HG03558 (cell line): ENCODE measurements around the gene CHCHD6.

ENCODE experiments used
- ATAC-seq: cut with Tn5 transposase; IDR thresholded peaks from one replicate; pipeline ENCODE4 v1.9.1; 2021; ENCODE audit warnings: moderate number of reproducible peaks; ENCODE audit not compliant: unreplicated experiment; ENCODE audit errors: extremely low read depth

The CHCHD6 gene

DNA sequence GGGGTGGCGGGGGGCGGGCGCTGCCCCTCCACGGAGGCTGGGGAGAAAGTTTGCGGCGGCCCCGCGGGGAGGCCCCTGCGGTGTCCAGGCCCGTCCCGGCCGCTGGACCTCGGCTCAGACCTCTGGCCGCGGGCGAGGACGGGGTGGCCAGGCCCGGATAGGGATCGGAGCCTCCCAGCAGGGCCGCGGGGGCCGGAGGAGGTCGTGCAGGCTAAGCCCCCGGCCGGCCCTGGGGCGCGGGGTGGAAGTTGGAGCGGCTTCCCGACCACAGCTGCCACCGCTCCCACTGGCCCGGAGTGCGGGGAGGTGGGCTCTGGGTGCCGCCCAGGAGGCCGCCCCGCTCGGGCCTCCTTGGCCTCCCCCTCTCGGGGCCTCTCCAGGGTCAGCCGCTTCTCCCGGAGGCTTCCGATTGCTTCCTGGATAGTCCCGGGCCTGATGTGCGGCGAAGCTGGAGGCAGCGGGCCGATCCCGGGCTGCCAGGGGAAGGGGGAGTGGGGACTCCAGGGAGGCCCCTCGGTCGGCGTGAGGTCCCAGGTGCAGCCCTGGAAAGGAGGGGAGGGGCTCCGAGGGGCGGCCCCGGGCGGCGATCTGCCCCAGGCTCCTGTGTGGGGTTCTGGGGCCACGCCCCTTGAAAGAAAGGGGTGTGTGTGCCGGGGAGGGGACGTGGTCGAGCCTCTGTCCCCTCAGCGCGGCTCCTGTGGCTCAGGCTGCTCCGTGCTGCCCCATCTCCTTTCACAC, 279.8 kb downstream of the CHCHD6 start:
- ATAC-seq, result no peak

DNA sequence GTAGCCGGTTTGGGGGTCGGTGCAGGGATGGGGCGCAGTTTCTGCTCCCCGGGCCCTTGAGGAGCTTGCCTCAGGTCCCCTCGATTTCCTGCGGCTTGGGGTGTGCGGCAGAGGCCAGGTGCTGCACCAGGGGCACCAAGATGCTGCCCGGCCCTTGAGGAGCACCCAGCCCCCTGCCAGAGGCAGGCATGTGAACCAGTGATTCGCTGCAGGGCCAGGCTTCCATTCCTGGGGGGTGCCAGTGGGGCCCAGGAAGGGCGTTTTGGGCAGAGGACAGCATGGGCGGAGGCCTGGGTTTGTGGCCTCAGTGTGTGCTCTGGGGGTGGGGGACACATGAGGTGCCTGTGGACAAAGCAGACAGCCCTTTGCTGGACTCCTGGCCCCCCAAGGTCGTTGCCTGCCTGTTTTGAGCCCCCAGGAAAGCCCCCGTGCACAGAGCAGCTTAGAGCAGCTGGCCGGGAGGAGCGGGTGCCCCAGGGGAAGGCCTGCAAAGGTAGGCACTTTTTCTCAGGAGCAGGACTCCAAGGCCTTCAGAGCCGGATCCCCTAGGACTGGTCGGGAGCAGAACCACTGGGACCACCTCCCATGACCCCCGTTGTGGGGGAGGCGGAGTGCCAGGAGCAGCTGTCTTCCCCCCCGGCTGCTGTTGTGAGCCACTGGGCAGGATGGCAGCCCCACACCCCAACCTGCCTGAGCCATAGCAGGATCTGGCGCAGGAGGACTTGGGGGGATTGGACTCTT, 280.5 kb downstream of the CHCHD6 start:
- no peak for ATAC-seq

- ATAC-seq, result no peak
Measured at GRCh38 chr3:126985132-126985985, 281.3 kb downstream of the CHCHD6 start.

DNA sequence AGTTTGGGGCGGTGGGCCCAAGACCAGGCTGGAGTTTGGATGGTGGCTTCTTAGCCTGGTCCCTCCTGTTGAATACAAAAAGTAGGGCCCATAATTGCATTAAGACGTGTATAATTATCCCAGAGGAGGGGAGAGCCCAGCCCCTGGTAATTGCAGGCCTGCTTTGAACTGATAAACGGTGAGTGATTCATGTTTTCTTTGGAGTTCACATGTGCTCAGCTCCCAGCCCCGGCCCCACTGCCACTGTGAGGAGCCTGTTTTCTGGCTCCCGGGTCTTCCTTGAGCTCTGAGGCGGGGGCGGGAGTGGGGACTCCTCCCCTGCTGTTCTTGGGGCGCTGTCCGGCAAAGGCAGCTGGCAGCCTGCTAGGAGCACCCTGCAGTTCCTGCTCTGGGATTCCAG, 282.0 kb downstream of the CHCHD6 start:
- ATAC-seq, result no peak

DNA sequence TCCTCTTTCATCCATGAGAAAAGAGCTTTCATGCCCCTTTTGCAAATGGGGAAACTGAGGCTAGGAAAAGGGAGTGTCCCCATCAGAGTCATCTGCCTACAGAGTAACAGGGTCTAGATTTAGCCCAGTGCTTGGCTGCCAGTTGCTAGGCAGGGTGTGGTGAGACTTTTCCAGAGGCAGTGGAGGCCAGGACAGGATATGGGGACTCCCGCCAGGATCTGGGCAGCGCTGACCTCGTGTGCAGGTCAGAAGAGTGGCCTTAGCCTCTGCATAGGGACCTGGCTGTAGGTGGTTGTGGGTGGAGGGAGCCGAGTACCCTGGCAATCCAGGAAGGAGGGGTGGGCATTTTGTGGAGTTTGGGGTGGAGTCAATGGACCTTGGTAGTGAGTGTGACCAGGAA, 283.1 kb downstream of the CHCHD6 start:
- ATAC-seq, result no peak

GRCh38 chr3:126987596-126987995, 283.6 kb downstream of the CHCHD6 start:
- no peak for ATAC-seq

GRCh38 chr3:126988451-126989021, 284.5 kb downstream of the CHCHD6 start:
- no peak for ATAC-seq

DNA sequence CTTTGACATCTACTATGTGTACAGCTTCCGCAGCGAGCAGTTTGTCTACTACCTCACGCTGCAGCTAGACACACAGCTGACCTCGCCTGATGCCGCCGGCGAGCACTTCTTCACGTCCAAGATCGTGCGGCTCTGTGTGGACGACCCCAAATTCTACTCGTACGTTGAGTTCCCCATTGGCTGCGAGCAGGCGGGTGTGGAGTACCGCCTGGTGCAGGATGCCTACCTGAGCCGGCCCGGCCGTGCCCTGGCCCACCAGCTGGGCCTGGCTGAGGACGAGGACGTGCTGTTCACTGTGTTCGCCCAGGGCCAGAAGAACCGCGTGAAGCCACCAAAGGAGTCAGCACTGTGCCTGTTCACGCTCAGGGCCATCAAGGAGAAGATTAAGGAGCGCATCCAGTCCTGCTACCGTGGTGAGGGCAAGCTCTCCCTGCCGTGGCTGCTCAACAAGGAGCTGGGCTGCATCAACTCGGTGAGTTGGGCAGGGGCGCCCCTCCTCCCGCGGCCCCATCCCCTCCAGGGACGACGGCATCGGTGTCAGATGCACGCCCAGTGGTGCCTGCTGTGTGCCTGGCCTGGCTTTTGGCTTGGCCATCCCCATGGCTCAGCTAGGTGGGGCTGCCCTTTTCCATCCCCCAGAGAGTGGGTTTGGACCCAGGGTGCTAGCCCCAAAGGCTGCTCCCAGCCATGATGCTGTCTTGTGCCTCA, 285.4 kb downstream of the CHCHD6 start:
- no peak for ATAC-seq

DNA sequence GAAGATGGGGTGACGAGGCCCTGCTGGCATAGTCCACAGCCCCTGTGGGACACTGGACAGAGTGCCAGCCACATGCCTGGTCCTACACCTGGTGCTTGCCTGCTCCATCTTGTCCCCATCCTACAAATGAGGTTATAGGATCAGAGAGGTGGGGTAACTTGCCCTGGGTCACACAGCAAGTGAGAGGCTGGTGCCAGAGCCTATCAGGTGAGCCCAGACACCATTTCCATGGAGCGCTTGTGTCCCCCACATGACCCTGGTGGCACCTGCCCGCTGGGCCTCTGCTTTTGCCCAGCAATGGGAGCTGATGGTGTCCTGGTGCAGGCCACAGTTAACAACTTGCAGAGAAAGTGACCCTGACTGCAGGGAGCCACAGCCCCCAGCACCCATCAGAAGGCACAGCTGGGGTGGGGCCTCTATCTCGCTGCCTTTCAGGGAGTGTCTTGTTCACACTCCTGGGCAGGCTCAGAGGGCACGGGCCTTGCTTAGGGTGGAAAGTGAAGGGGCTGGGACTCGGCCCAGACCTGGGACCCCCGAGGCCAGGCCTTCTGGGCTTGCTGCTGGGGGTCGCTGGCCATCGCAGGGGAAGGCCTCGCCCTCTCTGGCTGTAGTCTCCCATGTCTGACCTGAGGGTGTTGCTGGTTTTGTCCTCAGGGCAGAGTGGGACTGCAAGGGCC, 286.1 kb downstream of the CHCHD6 start:
- no peak for ATAC-seq

- ATAC-seq, result no peak
Measured at GRCh38 chr3:126990890-126991289, 286.9 kb downstream of the CHCHD6 start.

DNA sequence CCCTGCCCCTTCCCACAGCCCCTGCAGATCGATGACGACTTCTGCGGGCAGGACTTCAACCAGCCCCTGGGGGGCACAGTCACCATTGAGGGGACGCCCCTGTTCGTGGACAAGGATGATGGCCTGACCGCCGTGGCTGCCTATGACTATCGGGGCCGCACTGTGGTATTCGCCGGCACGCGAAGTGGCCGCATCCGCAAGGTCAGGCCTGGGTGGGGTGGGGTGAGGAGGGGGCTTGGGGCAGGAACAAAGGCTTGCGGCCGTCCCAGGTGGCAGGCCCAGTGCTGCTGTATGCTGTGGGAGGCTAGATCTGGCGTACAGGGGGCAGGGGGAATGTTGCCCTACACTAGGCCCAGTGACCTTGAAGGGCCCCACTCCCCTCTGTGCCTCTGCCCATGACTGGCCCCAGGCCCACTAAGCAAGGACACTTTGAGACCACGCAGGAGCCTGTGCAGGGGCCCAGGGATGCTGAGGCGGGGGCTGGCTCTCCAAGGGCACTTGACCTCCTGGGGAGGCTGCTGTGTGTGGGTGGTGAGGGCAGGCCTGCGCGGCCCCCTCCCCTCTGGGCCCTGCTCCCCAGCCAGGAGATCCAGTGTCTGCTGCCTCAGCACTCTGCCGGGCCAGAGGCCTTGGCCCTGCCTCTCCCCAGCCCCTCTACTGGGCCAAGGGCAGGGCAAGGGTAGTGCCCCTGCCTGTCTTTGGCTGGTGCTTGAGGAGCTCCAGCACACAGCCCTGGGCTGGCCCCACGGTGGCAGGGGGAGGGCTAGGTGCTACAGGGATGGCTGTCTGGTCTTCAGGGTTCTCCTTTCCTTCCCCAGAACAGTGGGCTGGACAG, 287.5 kb downstream of the CHCHD6 start:
- no peak for ATAC-seq

GRCh38 chr3:126992216-126992615, 288.2 kb downstream of the CHCHD6 start:
- no peak for ATAC-seq

DNA sequence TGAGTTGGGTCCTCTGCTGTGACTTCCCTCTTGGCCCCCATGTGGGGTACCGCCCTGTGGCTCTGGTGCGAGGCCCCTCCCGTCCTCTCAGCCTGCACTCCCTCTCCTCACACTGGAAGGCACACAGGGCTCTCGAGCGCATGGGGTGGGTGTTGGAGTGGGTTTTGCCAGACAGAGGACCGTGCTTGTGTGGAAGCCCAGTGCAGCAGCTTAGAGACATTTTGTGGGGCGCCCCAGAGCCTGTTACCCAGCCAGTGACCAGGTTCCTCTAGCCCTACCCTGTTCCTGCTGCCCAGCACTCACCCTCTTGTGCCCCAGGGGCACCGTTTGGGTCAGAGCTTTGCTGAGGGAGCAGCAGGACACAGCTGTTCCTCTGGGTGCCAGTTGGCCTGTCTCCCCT, 288.7 kb downstream of the CHCHD6 start:
- ATAC-seq, result no peak

- no peak for ATAC-seq
Measured at GRCh38 chr3:126993436-126993835, 289.4 kb downstream of the CHCHD6 start.

- no peak for ATAC-seq
Measured at GRCh38 chr3:126994661-126995245, 290.7 kb downstream of the CHCHD6 start.

DNA sequence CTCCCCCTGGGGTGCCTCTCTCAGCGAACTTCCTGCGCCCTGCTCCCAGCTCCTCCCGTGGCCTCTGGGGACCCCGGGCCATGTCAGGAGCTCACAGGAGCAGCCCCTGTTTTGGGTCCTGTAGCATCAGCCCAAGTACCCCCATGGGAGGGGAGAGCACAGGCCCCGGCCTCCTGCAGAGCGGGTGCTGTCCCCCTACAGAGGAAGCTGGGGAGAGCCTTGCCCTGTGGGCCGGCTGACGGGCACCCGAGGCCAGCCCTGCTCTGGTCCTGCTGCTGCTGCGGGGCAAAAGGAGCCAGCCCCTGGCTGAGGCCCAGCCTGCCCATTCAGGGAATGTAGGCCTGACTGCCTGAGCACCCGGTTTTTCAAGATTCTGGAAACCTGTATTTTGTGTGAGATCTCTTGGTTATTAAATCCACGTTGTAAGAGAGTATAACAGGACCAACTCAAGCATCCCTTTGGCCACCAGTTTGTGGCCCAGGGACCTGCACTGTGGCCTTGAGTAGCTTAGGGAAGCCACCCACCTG, 291.3 kb downstream of the CHCHD6 start:
- ATAC-seq, result no peak

DNA sequence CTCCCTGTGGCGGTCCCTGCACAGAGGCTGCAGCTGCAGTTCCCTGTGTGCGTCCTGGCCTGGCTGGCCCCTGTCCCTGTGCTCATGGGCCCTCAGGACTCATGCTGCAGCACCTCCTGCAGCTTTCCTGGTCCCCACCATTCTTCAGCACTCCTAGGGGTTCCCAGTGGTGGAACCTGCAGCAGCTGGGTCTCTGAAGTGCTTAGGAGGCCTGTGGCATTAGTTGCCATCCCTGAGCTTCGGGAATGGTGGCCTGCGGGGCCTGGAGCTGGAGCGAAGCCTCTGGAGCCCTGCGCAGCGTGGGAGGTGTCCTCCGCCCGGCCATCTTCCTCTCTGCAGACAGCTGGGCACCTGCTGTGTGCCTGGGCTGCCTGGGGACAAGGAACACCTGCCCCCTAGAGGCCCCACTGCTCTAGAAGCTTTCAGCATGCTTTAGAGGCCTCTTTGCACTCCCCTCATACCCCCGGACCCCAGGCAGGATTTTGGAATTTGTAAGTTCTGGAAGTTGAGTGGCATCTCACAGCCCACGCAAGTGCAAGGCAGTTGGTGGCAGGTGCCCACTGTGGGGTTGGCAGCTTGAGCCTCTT, 292.0 kb downstream of the CHCHD6 start:
- ATAC-seq, result no peak

GRCh38 chr3:126996905-126997304, 292.9 kb downstream of the CHCHD6 start:
- no peak for ATAC-seq
